Measurements from ENCODE around the gene ASIC1. TPM values are rescaled to one million over a fixed set of nuclear protein-coding genes. Genes with fewer than 3 reads are reported as not detected.

ASIC1 gene
- total RNA-seq, 4 donors from 2014 or later = 0.59 to 2.2 (median 1.5) TPM

- H3K27me3 ChIP-seq = no peaks in the 10 kb centered on the region
- H3K4me3 ChIP-seq = no peak overlapping the region
- WGBS = 96% methylated on average over 10 of the region's 12 CpGs
- H3K36me3 ChIP-seq = no peaks in the 10 kb centered on the region
- TF ChIP-seq POLR2AphosphoS5 (IDR thresholded peaks at IDR 0.05) (no peak), EP300 (IDR thresholded peaks at IDR 0.05) (no peak), POLR2A (IDR thresholded peaks at IDR 0.05) (no peak)
- TF ChIP-seq, protein P1, sequence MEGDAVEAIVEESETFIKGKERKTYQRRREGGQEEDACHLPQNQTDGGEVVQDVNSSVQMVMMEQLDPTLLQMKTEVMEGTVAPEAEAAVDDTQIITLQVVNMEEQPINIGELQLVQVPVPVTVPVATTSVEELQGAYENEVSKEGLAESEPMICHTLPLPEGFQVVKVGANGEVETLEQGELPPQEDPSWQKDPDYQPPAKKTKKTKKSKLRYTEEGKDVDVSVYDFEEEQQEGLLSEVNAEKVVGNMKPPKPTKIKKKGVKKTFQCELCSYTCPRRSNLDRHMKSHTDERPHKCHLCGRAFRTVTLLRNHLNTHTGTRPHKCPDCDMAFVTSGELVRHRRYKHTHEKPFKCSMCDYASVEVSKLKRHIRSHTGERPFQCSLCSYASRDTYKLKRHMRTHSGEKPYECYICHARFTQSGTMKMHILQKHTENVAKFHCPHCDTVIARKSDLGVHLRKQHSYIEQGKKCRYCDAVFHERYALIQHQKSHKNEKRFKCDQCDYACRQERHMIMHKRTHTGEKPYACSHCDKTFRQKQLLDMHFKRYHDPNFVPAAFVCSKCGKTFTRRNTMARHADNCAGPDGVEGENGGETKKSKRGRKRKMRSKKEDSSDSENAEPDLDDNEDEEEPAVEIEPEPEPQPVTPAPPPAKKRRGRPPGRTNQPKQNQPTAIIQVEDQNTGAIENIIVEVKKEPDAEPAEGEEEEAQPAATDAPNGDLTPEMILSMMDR (IDR thresholded peaks at IDR 0.05) = no peak
- H3K9me3 ChIP-seq = no peaks in the 10 kb centered on the region
- DNase-seq (ENCODE audit: low spot score in 2 of 2) = no peak
- H3K27ac ChIP-seq = no peak overlapping the region
- peaks cover 34% of the 10 kb centered on the region for H3K4me1 ChIP-seq
These were observed 48.6 kb downstream of the ASIC1 start for GRCh38 chr12:50105913-50106450.

DNA sequence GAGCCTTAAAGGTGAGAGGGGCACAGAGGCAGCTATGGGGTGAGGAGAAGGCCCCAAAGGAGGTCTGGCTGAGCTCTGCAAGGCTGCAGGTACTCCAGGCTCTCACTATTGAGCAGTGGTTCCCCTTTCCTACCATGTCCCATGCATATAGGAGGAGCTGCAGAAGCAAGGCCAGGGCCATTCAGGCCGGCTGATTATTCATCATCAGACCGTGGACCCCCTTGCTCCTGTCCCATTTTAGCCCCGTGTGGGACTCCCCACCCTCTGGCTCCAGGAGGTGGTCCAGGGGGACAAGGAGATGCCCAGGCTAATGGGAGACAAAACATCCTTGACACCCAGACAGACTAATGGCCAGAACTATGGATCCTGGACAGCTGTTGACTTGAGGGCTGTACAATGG, 49.5 kb downstream of the ASIC1 start:
- Histone ChIP-seq H3K27me3 (no peaks in the 10 kb centered on the region), H3K27ac (no peak overlapping the region), H3K4me1 (peaks cover 39% of the 10 kb centered on the region), H3K9me3 (no peaks in the 10 kb centered on the region), H3K36me3 (no peaks in the 10 kb centered on the region), H3K4me3 (no peak overlapping the region)
- DNase-seq (ENCODE audit: low spot score in 2 of 2) = no peak
- WGBS = 80% methylated on average over 3 of the region's 3 CpGs
- no peak for TF ChIP-seq POLR2A (IDR thresholded peaks at IDR 0.05)
- TF ChIP-seq, protein P1 (IDR thresholded peaks at IDR 0.05) = no peak
- no peak for TF ChIP-seq POLR2AphosphoS5 (IDR thresholded peaks at IDR 0.05)
- no peak for TF ChIP-seq EP300 (IDR thresholded peaks at IDR 0.05)

DNA sequence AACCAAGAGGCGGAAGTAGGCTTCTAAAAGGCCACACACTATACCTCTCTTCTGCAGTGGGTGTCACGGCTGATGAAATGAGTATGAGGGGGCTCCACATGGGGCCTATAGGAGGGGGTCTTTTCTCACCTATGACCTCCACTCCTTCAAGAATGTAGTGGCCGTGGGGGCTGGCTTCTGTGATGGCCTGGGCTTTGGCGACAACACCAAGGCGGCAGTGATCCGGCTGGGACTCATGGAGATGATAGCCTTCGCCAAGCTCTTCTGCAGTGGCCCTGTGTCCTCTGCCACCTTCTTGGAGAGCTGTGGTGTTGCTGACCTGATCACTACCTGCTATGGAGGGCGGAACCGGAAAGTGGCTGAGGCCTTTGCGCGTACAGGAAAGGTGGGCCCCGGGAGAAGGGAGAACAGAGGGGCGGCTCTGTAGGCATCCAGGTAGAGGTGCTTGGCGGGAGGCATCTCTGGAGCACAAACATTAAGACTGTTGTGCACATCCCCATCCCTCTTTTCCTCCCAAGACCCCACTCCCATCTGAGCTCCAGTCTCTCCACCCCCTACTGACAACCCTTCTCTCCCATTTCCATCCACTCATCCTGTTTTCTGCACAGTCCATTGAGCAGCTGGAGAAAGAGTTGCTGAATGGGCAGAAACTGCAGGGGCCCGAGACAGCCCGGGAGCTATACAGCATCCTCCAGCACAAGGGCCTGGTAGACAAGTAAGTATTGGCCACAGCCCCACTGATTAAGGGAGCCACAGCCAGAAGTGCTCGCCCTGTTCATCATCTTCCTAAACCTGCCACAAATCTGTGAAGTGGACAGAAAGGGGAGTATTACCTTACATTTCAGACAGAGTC, 50.2 kb downstream of the ASIC1 start:
- no peaks in the 10 kb centered on the region for H3K27me3 ChIP-seq
- no peaks in the 10 kb centered on the region for H3K36me3 ChIP-seq
- DNase-seq (ENCODE audit: low spot score in 2 of 2) = no peak
- peaks cover 39% of the 10 kb centered on the region for H3K4me1 ChIP-seq
- WGBS = 96% methylated on average over 17 of the region's 17 CpGs
- H3K9me3 ChIP-seq = no peaks in the 10 kb centered on the region
- H3K27ac ChIP-seq = no peak overlapping the region
- TF ChIP-seq EP300 (IDR thresholded peaks at IDR 0.05) (no peak), POLR2A (IDR thresholded peaks at IDR 0.05) (no peak), POLR2AphosphoS5 (IDR thresholded peaks at IDR 0.05) (no peak)
- TF ChIP-seq, protein P1 (IDR thresholded peaks at IDR 0.05) = no peak
- no peak overlapping the region for H3K4me3 ChIP-seq

- no peak for DNase-seq (ENCODE audit: low spot score in 2 of 2)
- H3K36me3 ChIP-seq = no peaks in the 10 kb centered on the region
- no peaks in the 10 kb centered on the region for H3K27me3 ChIP-seq
- H3K4me1 ChIP-seq = peaks cover 43% of the 10 kb centered on the region
- 89% methylated on average over 3 of the region's 3 CpGs for WGBS
- peak overlapping the region; percentile 80 for H3K27ac ChIP-seq
- no peak overlapping the region for H3K4me3 ChIP-seq
- TF ChIP-seq POLR2AphosphoS5 (IDR thresholded peaks at IDR 0.05) (no peak), EP300 (IDR thresholded peaks at IDR 0.05) (no peak), POLR2A (IDR thresholded peaks at IDR 0.05) (no peak)
- TF ChIP-seq, protein P1 (IDR thresholded peaks at IDR 0.05) = no peak
- no peaks in the 10 kb centered on the region for H3K9me3 ChIP-seq
These were observed 51.9 kb downstream of the ASIC1 start for GRCh38 chr12:50109319-50109718.

DNA sequence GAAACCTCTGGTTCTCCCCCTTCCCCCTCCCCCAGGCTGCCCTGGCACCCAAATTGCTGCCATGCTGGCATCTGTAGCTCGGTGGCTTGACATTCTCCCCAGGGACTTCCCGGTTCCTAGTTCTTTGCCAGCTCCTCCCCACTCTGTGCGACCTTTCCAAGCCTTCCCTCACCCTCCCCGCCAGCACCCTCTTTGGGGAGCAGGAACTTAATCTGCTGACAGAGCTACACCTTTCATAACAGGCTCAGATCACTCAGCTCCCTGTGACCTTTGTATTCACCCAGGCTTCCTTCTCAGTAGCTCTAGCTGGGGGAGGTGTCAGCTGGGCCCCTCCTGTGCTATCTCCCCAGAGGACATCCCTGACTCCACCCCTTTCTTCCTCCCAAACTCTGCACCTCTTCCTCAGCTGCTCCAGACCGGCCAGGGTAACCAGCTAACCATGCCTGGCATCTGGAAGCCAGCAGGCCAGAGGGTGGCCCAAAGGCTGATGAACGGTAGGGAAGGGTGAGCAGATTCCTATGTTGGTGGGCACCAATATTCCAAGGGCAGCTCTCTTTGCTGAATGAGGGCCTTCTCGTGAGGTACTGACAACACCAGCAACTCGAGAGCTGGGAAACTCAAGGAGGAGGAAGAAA, 52.8 kb downstream of the ASIC1 start:
- H3K36me3 ChIP-seq = no peaks in the 10 kb centered on the region
- peak overlapping the region; percentile 80 for H3K27ac ChIP-seq
- DNase-seq (ENCODE audit: low spot score in 2 of 2) = no peak
- WGBS = 34% methylated on average over 8 of the region's 8 CpGs
- no peaks in the 10 kb centered on the region for H3K9me3 ChIP-seq
- H3K4me1 ChIP-seq = peaks cover 42% of the 10 kb centered on the region
- H3K4me3 ChIP-seq = no peak overlapping the region
- no peaks in the 10 kb centered on the region for H3K27me3 ChIP-seq
- TF ChIP-seq, protein P1 (IDR thresholded peaks at IDR 0.05) = no peak
- TF ChIP-seq EP300 (IDR thresholded peaks at IDR 0.05) = no peak
- no peak for TF ChIP-seq POLR2A (IDR thresholded peaks at IDR 0.05)
- no peak for TF ChIP-seq POLR2AphosphoS5 (IDR thresholded peaks at IDR 0.05)
